GM18870 (cell line): Measurements from ENCODE around the gene RGL1.
A peak's percentile ranks its signal among the peaks of the same experiment; 100 is the strongest.

ENCODE experiments used
- ATAC-seq: cut with Tn5 transposase; IDR thresholded peaks from one replicate; pipeline ENCODE4 v1.9.1; 2021; ENCODE audit warnings: moderate library complexity; ENCODE audit not compliant: unreplicated experiment

RGL1 gene

DNA sequence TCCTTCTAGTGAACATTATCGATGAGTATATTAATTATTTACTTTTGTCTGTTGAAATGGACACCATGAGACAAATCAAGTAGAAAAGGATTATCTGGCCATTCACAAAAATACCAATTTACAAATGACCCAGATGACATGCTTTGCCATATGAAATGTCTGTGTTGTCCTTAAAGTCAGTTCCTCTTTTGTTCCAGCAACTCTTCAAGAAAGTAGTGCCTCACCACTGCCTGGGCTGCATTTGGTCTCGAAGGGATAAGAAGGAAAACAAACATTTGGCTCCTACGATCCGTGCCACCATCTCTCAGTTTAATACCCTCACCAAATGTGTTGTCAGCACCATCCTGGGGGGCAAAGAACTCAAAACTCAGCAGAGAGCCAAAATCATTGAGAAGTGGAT is 79.6 kb downstream of the RGL1 start:
- no peak for ATAC-seq

GRCh38 chr1:183885142-183885735 is 80.3 kb downstream of the RGL1 start:
- ATAC-seq, result no peak

DNA sequence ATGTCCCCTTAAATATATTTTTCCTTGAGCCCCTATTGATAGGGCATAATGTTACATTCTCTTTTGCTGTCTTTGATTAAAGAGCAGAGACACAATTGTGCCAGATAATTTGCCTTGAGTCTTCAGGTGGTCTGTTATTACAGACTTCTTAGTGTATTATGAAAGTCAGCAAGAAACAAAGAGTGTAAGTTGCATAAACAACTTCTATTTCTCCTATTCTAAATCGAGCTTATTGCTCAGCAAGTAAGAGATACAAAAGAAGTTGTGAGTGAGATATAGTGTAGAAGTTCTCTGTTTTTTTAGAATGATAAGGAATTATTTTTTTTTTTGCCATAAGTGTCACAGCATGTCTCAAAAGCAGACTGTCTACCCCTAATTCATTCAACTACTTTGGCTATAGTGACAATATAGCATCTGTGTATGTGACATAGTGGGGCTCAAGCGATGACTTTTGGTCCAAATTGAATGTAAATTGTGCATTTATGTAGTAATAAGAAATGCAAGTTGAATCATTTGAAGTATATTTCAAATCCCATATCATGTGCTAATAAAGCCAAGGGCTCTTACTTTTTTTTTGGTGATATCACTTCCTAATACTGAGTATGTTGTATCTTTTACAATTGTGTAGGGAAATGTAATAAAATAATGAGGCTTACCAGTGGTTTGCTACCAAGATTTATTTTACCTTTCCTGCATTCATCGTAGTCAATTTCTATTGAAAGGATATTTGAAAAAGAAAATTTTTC is 81.3 kb downstream of the RGL1 start:
- no peak for ATAC-seq

- no peak for ATAC-seq
These were observed 81.9 kb downstream of the RGL1 start for GRCh38 chr1:183886853-183887252.

GRCh38 chr1:183887826-183888819 is 83.2 kb downstream of the RGL1 start:
- no peak for ATAC-seq

DNA sequence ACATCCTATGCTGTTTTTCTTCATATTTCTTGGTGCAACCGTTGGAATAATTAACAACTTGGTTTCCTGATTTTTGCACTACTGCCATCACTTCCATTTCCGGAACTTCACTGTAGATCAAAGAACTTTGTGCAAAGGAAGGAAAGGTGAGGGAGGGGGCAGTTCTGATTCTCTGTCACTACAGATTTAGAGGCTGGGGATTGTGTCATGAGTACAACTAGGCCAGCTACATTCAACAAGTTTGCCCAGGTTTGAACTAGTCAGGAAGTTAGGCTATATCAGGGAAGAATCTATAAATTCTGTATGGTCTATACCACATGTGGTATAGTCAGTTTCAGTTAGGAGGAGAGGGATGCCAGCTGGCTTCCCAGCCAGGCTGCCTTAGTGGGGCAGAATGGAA is 84.2 kb downstream of the RGL1 start:
- ATAC-seq, result no peak

- ATAC-seq, result peak; percentile 83
These were observed 86.4 kb downstream of the RGL1 start for GRCh38 chr1:183891158-183891856.

GRCh38 chr1:183892351-183892793 is 87.5 kb downstream of the RGL1 start:
- ATAC-seq, result no peak

- ATAC-seq, result no peak
These were observed 88.8 kb downstream of the RGL1 start for GRCh38 chr1:183893561-183894289.

- ATAC-seq, result no peak
These were observed 89.3 kb downstream of the RGL1 start for GRCh38 chr1:183894290-183894565.

DNA sequence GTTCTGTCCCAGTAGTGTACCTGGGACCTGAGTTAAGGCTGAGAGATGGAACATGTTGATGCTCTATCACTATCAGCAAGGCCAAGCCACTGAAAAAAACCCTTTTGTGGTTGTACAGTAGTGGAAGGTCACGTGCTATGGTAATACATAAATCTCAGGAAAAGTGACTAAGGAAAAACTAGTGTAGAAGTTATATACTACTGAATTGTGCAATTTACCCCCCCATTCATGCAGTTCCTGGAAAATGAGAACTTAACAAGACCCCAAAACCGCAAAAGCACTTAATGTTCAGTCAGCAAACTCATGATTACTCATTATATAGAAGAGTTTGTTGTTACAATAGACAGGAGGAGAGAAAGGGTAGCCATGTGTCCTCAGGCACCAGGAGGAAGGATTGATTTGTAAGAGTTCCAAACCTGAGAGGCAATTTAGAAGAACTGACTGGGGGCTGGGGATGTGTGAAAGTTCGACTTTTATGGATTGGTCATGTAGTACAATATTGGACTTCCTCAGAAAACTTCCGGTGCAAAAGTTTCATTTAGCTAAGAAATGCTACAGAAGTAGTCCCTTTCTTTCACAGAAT is 91.6 kb downstream of the RGL1 start:
- no peak for ATAC-seq

GRCh38 chr1:183898001-183898396 is 93.1 kb downstream of the RGL1 start:
- peak; percentile 16 for ATAC-seq

- ATAC-seq, result no peak
These were observed 93.7 kb downstream of the RGL1 start for GRCh38 chr1:183898610-183899009.

DNA sequence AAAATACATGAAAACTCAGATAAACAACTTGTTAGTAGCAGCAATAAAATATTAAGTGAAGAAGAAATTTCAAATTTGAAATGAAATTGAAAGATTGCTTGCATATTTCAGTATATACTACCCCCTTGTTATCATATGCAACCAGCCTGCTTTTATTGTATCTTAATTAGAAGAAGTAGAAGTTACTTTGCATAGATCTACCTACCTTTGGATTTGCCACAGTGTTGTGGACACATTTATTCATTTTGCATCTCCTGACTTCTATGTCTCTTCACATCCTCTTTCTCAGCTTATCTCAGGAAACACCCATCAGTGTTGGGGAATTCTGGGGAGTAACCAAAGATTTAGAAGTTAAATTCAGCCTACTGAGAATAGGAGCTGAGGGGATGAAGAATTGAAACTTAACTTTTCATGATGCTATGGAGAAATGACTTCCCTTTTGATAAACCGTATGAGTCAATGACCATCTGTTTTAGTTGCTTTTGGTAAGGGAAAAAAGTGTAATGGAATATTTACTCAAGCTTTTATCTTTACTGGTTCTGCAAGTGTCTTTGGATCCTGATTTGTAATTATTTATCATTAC is 96.9 kb downstream of the RGL1 start:
- no peak for ATAC-seq

DNA sequence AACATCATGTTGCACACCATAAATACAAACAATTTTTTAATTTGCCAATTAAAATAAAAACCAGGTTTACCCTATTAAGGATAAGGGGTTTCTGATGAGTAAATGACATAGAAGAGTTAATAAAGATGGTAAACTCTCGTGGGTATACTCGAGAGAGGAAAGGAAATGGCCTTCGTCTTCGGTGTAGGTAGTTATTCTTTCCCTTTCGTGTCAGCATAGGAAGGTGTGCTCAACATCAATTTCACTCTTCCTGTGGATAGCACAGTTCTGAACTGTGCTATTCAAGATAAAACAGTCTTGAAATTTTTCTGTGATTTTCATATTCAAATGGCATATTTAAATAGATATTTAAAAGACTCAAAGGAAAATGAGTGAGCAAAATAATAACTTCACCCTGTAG is 98.2 kb downstream of the RGL1 start:
- no peak for ATAC-seq

- ATAC-seq, result no peak
These were observed 100.7 kb downstream of the RGL1 start for GRCh38 chr1:183905508-183906113.

DNA sequence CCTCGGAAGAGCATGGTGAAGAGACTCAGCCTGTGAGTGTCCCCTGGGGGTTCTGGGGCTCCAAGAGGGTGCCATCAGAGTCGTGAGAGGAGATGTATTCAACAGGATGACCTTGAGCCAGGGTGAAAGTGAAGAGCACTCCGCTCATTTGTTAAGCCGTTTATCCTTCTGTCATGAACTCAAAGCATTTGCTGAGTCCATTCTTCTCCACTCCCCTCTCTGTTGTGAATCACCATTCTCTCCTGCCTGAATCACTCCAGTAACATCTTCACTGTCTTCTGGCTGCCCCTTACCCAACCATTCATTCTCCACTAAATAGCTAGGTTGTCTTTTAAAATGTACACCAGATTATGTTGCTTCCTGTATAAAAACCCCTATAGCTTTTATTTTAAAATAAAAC is 102.2 kb downstream of the RGL1 start:
- ATAC-seq, result no peak

DNA sequence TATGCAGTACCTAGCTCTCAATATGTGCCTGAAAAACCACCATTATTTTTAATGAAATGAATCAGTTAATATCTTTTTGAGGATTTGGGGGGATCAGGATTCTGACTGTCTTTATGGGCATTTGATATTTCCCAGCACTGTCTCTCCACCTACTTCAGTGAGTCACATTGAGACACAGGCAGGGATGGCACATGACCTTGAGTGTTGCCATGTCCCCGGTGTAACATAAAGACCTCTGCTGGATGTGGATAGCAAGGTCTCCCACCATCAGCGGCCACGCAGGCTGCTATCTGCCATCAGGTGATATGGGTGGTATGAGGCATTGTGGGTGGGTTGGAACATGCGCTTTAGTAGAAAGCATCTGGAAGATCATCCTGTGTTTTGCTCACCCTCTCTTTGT is 103.2 kb downstream of the RGL1 start:
- ATAC-seq, result no peak

GRCh38 chr1:183909672-183910071 is 104.8 kb downstream of the RGL1 start:
- ATAC-seq, result no peak
